Esophagus muscularis mucosa (tissue), 4 donors: Measurements from ENCODE around the gene RPS6KA1.

Experiments
- CTCF ChIP-seq, 3 experiments: fragments of 200-600 bp in 2 of 3; fragments of 450-650 bp in 1 of 3; sonication (generic) in 2 of 3; IDR thresholded peaks; one replicate each; pipeline ENCODE4 v1.5.1; 2017 to 2019; ENCODE audit warnings: antibody characterized with exemption in 3 of 3, mild to moderate bottlenecking in 2 of 3, moderate library complexity in 1 of 3
- EP300 ChIP-seq: sonication (generic); formaldehyde crosslinking; IDR thresholded peaks from one replicate; pipeline ENCODE4 v1.6.1; 2017; ENCODE audit warnings: antibody characterized with exemption
- POLR2A ChIP-seq: fragments of 450-650 bp; IDR thresholded peaks from one replicate; pipeline ENCODE4 v1.6.1; 2017; ENCODE audit warnings: antibody characterized with exemption, moderate library complexity, mild to moderate bottlenecking, low read depth
- POLR2AphosphoS5 ChIP-seq, 2 donors: sonication (generic); formaldehyde crosslinking; IDR thresholded peaks; one replicate each; pipeline ENCODE4 v1.6.1; 2017; ENCODE audit warnings: antibody characterized with exemption in 2 of 2

- TF ChIP-seq POLR2AphosphoS5 (IDR thresholded peaks at IDR 0.05) = no peak
- TF ChIP-seq CTCF (IDR thresholded peaks at IDR 0.05) = no peak
- no peak for TF ChIP-seq POLR2A
- no peak for TF ChIP-seq EP300
Observed at GRCh38 chr1:26603856-26604255, 74.3 kb downstream of the RPS6KA1 start.
